ENCODE measurements around the gene STPG1.
"Not testable (repeated sequence)": the region's sequence is repeated elsewhere in the genome, so short reads cannot be mapped to it uniquely, and the experiment has no call there.

The STPG1 gene, protein sequence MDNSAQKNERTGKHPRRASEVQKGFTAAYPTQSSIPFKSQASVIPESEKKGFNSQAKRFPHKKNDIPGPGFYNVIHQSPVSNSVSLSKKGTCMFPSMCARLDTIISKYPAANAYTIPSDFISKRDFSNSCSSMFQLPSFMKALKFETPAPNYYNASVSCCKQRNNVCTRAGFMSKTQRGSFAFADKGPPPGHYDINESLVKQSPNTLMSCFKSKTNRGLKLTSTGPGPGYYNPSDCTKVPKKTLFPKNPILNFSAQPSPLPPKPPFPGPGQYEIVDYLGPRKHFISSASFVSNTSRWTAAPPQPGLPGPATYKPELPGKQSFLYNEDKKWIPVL

DNA sequence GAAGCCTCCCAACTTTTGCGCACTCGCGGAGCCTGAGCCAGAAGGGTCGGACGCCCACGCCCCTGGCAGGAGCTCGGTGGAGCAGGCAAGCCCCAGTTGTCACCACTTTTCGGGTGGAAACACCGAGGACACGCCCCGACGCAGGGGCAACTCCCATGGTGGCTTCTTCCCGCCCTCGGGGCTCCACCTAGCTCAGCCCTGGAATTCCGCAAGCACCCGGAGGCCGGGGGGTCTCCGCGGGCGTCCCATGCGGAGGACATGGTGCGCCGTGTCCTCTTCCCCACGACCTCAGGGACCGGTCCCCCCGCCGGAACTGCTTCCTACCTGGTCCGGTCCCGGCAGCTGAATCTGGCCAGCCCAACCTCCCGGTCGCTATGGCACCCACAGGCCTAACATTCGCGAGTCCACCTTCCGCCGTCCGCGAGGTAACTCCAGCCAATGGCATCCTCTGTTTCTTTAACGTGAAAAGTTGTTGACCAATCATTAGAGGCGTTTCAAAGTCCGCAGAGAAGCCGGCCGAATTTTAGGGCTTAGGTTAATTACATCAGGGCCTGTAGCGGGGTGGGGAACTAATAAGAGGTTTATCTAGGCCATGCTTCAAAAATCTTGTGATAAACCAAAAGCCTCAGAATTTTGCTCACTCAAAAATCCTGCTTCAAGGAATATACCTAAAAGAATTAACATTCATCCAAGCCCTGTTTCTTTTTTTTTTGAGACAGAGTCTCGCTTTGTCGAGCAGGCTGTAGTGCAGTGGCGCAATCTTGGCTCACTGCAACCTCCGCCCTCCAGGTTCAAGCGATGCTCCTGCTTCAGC is at the start of gene STPG1:
Gene STPG1, minus strand, starts transcription at position 433 of the 814 bp plus-strand sequence. CDS start 12,394 bp downstream, outside the sequence.
- peak; percentile 49 to 82 for DNase-seq

DNA sequence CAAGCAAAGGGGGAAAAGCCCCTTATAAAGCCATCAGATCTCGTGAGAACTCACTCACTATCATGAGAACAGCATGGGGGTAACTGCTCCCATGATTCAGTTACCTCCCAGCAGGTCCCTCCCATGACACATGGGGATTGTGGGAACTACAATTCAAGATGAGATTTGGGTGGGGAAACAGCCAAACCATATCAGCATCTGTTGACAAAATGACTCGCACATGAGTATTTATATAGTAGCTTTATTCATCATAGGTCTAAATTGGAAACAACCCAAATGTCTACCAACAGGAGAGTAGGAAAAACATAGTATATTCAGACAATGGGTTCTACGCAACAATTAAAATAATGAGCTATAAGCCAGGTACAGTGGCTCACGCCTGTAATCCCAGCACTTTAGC is 48.5 kb upstream of the STPG1 start:
- DNase-seq: not testable (repeated sequence)

GRCh38 chr1:24459551-24460266 is 46.1 kb upstream of the STPG1 start:
- no peak for DNase-seq

- no peak for DNase-seq
Measured at GRCh38 chr1:24457866-24458265, 44.3 kb upstream of the STPG1 start.

DNA sequence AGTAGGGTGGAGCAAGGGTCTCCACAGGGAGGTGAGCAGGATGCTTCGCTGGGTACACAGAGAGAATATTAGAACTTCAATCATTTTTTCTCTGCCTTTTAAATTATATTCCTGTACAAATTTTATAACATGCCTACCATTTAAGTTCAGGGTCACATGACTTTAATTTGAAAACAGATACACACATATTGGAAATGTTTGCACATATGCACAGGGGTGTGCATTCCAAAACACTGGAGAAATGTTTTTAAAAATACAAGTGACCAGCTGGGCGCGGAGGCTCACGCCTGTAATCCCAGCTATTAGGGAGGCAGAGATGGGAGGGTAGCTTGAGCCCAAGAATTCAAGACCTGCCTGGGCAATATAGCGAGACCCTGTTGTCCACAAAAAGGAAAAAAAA is 41.7 kb upstream of the STPG1 start:
- no peak for DNase-seq

- no peak for DNase-seq
Measured at GRCh38 chr1:24454673-24455072, 41.1 kb upstream of the STPG1 start.

- no peak for DNase-seq
Measured at GRCh38 chr1:24452922-24453485, 39.4 kb upstream of the STPG1 start.

DNA sequence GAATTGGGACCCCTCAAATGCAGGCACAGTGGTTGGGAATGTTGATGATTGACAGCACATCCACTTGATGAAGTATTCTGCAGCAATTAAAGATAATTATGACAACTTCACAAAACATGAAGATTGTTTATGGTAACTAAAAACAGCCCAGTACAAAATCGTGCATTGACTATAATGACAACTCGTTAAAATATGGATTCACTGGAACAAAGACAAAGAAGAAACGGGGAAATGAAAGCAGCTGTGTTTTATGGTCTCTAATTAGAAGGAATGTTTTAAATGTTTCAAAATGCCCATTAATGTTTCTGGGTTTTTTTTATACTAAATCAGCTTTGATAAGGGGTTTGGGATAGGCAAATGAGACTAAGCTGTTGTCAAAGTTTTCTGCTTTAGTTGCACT is 38.2 kb upstream of the STPG1 start:
- DNase-seq: no peak

DNA sequence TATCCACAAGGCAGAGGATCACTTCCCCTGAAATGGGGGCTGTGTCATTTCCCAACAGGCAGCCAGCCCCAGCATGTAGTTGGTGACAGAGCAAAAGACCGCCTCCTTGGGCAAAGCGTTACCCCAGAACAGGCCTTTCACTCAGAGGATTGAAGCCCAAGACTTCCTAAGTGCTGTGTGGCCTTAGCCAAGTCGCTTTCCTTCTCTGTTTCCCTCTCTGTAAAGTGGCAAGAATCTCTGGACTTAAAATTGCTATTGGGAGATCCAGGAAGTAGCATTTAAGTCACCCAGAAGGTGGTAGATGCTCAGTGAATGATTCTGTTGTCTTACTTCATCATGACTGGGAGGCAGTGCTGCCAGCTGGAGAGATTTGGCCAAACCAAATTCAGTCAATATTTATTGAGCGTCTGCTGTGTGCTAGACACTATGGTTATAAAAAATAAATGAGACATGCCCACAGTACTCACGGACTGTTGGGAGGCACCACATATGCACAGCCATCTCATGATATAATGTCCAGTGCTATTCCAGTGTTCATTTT is 37.3 kb upstream of the STPG1 start:
- DNase-seq: no peak

- DNase-seq: no peak
Measured at GRCh38 chr1:24450316-24450715, 36.7 kb upstream of the STPG1 start.

DNA sequence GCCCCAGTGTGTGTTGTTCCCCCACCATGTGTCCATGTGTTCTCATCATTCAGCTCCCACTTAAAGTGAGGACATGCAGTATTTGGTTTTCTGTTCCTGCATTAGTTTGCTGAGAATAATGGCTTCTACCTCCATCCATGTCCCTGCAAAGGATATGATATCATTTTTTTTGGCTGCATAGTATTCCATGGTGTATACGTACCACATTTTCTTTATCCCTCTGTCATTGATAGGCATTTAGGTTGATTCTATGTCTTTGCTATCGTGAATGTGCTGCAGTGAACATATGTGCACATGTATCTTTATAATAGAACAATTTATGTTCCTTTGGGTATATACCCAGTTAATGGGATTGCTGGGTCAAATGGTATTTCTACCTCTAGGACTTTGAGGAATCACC is 32.9 kb upstream of the STPG1 start:
- not testable (repeated sequence) for DNase-seq

GRCh38 chr1:24443241-24443656 is 29.7 kb upstream of the STPG1 start:
- DNase-seq: no peak

DNA sequence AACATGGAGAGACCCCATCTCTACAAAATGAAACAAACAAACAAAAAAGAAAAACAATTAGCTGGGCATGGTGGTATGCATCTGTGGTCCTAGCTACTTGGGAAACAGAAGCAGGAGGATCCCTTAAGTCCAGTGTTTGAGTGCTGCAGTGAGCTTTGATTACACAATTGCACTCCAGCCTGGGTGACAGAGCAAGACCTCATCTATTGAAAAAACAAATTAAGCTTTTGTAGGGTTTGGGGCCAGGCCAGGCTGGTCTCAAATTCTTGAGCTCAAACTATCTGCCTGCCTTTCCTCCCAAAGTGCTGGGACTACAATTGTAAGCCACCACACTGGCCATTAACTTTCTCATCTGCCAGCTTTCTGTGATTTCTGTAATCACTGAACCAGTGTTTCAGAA is 29.2 kb upstream of the STPG1 start:
- no peak for DNase-seq

DNA sequence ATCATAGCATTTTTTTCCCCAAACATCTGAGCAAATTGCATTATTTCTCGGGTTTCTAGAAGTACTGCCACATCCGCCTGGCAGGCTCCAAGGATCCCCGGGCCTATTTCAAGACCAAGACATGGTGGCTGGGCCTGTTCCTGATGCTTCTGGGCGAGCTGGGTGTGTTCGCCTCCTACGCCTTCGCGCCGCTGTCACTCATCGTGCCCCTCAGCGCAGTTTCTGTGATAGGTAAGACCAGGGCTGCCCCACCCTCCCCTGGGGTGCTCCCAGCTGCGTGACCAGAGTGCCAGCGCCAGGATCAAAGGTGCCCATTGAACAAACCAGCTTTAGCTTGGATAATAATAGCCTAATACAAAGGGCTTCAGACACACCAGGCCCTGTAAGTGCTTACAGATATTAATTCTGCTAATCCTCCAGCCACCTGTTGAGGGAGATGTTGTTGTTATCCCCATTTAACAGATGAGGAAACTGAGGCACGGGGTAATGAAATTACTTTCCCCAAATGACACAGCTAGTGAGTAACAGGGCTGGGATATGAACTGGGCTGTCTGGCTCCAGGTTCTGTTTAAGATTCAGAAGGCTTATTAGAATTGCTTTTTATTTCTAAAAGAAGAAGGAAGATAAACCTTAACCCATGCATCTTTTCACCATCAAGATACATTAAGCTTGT is 28.6 kb upstream of the STPG1 start:
- DNase-seq: no peak

- no peak for DNase-seq
Measured at GRCh38 chr1:24441480-24441879, 27.9 kb upstream of the STPG1 start.

GRCh38 chr1:24440436-24440835 is 26.9 kb upstream of the STPG1 start:
- no peak for DNase-seq

GRCh38 chr1:24438423-24438901 is 24.9 kb upstream of the STPG1 start:
- DNase-seq: peak; percentile 60 to 84

GRCh38 chr1:24437631-24438396 is 24.2 kb upstream of the STPG1 start:
- DNase-seq: no peak

- no peak for DNase-seq
Measured at GRCh38 chr1:24435782-24436365, 22.3 kb upstream of the STPG1 start.

GRCh38 chr1:24427545-24427862 is 13.9 kb upstream of the STPG1 start:
- DNase-seq: no peak

Measured in cerebellar nuclear complex (tissue), 1 donor.